Breast epithelium (tissue), 4 donors: Measurements from ENCODE around the gene KDM4B. TPM values are rescaled to one million over a fixed set of nuclear protein-coding genes. Genes with fewer than 3 reads are reported as not detected.

ENCODE experiments used
- DNase-seq, 2 donors: peaks; one replicate each; pipeline ENCODE4 v3.0.0-alpha.2; 2019; ENCODE audit warnings: low spot score in 2 of 2
- H3K27ac ChIP-seq, 2 donors: fragments of 200-600 bp; sonication (generic) in 1 of 2; one replicate each; pipeline ENCODE4 v1.5.1; 2016 to 2019; ENCODE audit warnings: mild to moderate bottlenecking in 1 of 2
- H3K27me3 ChIP-seq, 2 donors: fragments of 200-600 bp; sonication (generic) in 1 of 2; one replicate each; pipeline versions ENCODE4 v1.5.1 to v1.6.0; 2017 to 2019; ENCODE audit warnings: control low read depth in 1 of 2, mild to moderate bottlenecking in 1 of 2
- H3K36me3 ChIP-seq: fragments of 200-600 bp; one replicate; pipeline ENCODE4 v1.5.1; 2019
- H3K4me1 ChIP-seq, 2 donors: fragments of 200-600 bp; sonication (generic); one replicate each; pipeline ENCODE4 v1.5.1; 2016 to 2019; ENCODE audit warnings: control low read depth in 1 of 2
- H3K4me3 ChIP-seq, 3 donors: fragments of 200-600 bp; sonication (generic); 1 replicate in 2 of 3; 2 replicates in 1 of 3; pipeline ENCODE4 v1.5.1; 2016 to 2019; ENCODE audit warnings: mild to moderate bottlenecking in 3 of 3, moderate library complexity in 2 of 3
- H3K9me3 ChIP-seq, 2 donors: fragments of 200-600 bp; sonication (generic) in 1 of 2; one replicate each; pipeline ENCODE4 v1.5.1; 2016 to 2019; ENCODE audit warnings: control low read depth in 1 of 2
- CTCF ChIP-seq, 3 donors: fragments of 450-650 bp; IDR thresholded peaks; one replicate each; pipeline ENCODE4 v1.5.1; 2016 to 2017; ENCODE audit warnings: antibody characterized with exemption in 3 of 3, mild to moderate bottlenecking in 3 of 3, moderate library complexity in 3 of 3
- POLR2A ChIP-seq: fragments of 450-650 bp; IDR thresholded peaks from one replicate; pipeline ENCODE4 v1.6.1; 2016; ENCODE audit warnings: antibody characterized with exemption, mild to moderate bottlenecking, moderate library complexity
- POLR2AphosphoS5 ChIP-seq, 3 donors: sonication (generic); formaldehyde crosslinking; IDR thresholded peaks; one replicate each; pipeline ENCODE4 v1.6.1; 2017; ENCODE audit warnings: antibody characterized with exemption in 3 of 3
- intact Hi-C: fragments of 100-400 bp; cut with DNase I; formaldehyde crosslinking; loops from one replicate; pipeline ENCODE4 v1.15.1; 2023; ENCODE audit warnings: low total_unique reads
- total RNA-seq, 3 donors: library from RNA; depleted of rRNA; stranded (reverse); fragments of >200 nt; gene quantifications; one replicate each; pipeline ENCODE4 v1.1.0, GENCODE V29; 2016

The KDM4B gene
- total RNA-seq, 3 donors from 2014 or later: 25.0 to 55.3 (median 40.3) TPM

- Histone ChIP-seq H3K4me3 (no peak overlapping the region), H3K27me3 (no peaks in the 10 kb centered on the region), H3K27ac (no peak overlapping the region), H3K4me1 (peaks cover 3 to 6% of the 10 kb centered on the region in 2 donors), H3K36me3 (no peaks in the 10 kb centered on the region), H3K9me3 (no peaks in the 10 kb centered on the region)
- no peak for TF ChIP-seq POLR2AphosphoS5 (IDR thresholded peaks at IDR 0.05)
- DNase-seq: no peak
- intact Hi-C loops: no loop called here
Measured at GRCh38 chr19:5021046-5021445, 52.1 kb downstream of the KDM4B start.

DNA sequence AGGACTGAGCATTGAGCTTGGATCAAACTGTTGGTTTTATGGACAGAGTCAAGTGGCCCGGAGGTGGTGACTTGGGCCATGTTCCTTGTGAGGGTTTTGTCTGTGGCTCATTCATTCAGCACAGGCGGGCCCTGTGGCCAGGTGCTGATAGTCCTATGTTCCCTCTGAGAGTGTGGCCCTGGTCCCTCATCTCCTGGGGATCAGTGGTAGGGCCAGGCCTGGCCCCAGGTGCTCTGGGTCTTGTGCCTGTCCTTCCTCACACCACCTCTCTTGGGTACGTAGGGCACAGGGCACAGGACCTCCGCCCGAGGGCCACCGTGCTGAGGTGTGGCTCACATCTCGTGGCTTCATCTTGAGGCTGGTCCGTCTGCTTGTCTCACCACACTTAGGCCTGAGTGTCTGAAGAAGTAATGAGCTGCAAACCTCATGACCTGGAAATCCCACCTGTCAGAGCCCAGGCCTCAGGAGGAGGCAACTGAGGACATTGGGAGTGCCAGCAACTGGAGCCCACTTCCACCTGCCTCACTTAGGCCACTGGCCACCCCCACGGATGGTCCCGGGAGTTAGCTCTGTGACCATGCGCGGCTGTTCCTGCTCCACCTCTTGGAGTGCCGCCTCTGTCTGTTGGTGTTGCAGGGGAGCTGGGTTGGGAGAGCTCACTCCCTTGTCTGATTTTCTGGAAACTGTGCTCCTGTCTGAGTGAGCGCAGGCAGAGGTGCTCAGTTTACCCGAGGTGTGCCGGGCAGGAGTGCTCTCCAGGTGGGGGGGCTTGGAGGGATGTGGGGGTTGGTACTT lies 53.4 kb downstream of the KDM4B start:
- TF ChIP-seq POLR2A: no peak
- TF ChIP-seq CTCF (IDR thresholded peaks at IDR 0.05): no peak
- TF ChIP-seq POLR2AphosphoS5 (IDR thresholded peaks at IDR 0.05): no peak
- intact Hi-C loops: loop anchor here (2.0 kb wide), 1 partner anchor 35 kb away; no protein-coding TSS in a partner anchor
- no peaks in the 10 kb centered on the region for H3K9me3 ChIP-seq
- H3K27me3 ChIP-seq: no peaks in the 10 kb centered on the region
- H3K27ac ChIP-seq: no peak overlapping the region
- no peak for DNase-seq
- peaks cover 3 to 6% of the 10 kb centered on the region in 2 donors for H3K4me1 ChIP-seq
- H3K4me3 ChIP-seq: no peak overlapping the region
- H3K36me3 ChIP-seq: no peaks in the 10 kb centered on the region

DNA sequence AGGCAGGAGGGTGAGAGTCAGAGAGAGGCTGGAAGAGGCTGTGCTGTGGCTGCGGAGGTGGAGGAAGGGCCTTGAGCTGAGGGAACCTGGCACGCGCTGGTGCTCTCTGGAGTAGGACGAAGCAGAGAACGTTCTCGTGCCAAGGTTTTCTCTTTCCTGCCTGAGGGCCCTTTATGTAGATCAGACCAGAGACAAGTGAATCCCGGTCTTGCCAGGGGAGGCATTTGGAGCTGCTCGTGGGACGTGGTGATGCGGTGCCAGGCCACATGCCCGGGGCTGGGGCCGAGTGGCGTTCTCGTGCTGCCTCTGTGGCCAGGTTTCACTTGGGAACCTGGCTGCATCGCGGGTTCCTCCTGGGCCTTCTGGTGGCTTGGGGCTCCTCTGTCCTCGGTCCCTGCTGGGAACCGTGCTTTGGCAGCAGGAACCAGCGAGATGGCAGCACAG lies 54.2 kb downstream of the KDM4B start:
- H3K36me3 ChIP-seq: no peaks in the 10 kb centered on the region
- peaks cover 3 to 6% of the 10 kb centered on the region in 2 donors for H3K4me1 ChIP-seq
- H3K27ac ChIP-seq: peak overlapping the region; percentile 48 to 52
- no peaks in the 10 kb centered on the region for H3K27me3 ChIP-seq
- TF ChIP-seq POLR2AphosphoS5 (IDR thresholded peaks at IDR 0.05) (no peak), POLR2A (no peak), CTCF (IDR thresholded peaks at IDR 0.05) (no peak)
- intact Hi-C loops: loop anchor here (2.0 kb wide), 1 partner anchor 36 kb away; no protein-coding TSS in a partner anchor
- DNase-seq: peak; percentile 75
- H3K4me3 ChIP-seq: no peak overlapping the region
- no peaks in the 10 kb centered on the region for H3K9me3 ChIP-seq

DNA sequence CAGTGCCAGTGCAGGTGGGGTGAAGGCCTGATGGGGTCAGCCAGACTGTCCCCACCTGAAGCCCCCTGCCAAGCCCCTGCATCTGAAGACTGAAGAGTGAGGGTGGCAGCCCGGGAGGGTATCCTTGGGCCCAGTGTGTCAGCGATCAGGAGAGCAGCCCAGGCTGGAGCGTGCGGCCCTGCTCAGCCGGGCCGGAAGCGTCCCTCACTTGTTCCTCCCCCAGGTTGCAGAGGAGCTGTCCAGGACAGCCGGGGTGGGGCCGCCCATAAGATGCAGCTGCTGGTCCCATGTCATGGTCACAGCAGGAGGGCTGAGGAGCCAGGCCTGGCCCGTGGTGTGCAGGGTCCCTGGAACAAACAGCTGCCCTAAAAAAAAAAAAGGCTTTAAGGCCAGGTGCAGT lies 55.4 kb downstream of the KDM4B start:
- TF ChIP-seq POLR2A: no peak
- TF ChIP-seq CTCF (IDR thresholded peaks at IDR 0.05): no peak
- no peak for TF ChIP-seq POLR2AphosphoS5 (IDR thresholded peaks at IDR 0.05)
- intact Hi-C loops: no loop called here
- H3K4me1 ChIP-seq: peaks cover 0 to 6% of the 10 kb centered on the region in 2 donors
- no peaks in the 10 kb centered on the region for H3K27me3 ChIP-seq
- H3K4me3 ChIP-seq: no peak overlapping the region
- H3K27ac ChIP-seq: peak overlapping the region in 1 of 2 donors; percentile 25
- DNase-seq: no peak
- no peaks in the 10 kb centered on the region for H3K9me3 ChIP-seq
- no peaks in the 10 kb centered on the region for H3K36me3 ChIP-seq

DNA sequence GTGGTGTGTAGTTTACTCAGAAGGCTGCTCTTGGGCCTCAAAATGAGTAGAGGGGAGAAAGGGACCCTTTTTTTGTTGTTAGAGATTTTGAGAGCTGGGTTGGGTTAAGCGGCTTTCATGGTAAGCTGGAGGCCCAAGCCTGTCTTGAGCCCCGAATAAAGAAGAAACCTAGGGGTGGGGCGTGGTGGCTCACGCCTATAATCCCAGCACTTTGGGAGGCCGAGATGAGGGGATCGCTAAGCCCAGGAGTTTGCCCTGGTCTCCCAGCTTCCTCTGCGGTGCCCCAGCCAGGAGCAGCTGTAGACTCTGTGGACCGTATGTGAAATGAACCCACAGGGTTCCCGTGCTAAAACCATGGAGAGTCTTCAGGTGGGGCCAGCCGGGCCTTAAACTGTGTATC lies 56.1 kb downstream of the KDM4B start:
- no peak for TF ChIP-seq POLR2AphosphoS5 (IDR thresholded peaks at IDR 0.05)
- no peak for TF ChIP-seq CTCF (IDR thresholded peaks at IDR 0.05)
- intact Hi-C loops: no loop called here
- no peak overlapping the region for H3K27ac ChIP-seq
- H3K27me3 ChIP-seq: no peaks in the 10 kb centered on the region
- DNase-seq: no peak
- H3K4me3 ChIP-seq: no peak overlapping the region
- peaks cover 0 to 6% of the 10 kb centered on the region in 2 donors for H3K4me1 ChIP-seq
- H3K36me3 ChIP-seq: no peaks in the 10 kb centered on the region
- H3K9me3 ChIP-seq: no peaks in the 10 kb centered on the region
